Stimulated activated CD8-positive, alpha-beta memory T cell treated with anti-CD3 and anti-CD28 coated beads, Interleukin-12 subunit alpha, Interleukin-12 subunit beta, amount 100 ng/mL, for 1 hour (primary cell): Measurements from ENCODE around the gene RHBG.

Experiments
- DNase-seq: peaks from one replicate; pipeline ENCODE4 v3.0.0-alpha.2; 2020; ENCODE audit warnings: low read depth

Gene RHBG

GRCh38 chr1:156407344-156407743 is 38.3 kb downstream of the RHBG start:
- DNase-seq, result no peak

DNA sequence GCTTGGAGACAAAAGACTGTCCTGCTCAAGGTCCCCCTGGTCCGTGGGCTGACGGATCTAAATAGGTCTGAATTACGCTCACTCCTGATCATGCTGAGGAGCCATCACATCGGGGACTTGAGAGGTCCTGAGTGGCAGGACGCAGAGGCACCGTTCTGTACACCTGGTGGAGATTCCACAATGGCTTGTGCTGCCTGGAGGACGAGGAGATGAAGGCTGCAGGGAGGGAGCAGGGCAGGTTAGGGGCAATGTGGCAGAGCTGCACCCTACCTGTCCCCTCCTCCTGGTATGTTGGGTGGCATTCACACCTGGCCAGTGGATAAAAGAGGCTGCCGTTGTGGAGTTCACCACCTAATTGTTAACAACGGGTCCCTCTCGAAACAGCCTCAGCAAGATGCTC is 38.7 kb downstream of the RHBG start:
- no peak for DNase-seq

GRCh38 chr1:156409439-156409838 is 40.4 kb downstream of the RHBG start:
- no peak for DNase-seq

GRCh38 chr1:156410238-156410637 is 41.2 kb downstream of the RHBG start:
- no peak for DNase-seq

DNA sequence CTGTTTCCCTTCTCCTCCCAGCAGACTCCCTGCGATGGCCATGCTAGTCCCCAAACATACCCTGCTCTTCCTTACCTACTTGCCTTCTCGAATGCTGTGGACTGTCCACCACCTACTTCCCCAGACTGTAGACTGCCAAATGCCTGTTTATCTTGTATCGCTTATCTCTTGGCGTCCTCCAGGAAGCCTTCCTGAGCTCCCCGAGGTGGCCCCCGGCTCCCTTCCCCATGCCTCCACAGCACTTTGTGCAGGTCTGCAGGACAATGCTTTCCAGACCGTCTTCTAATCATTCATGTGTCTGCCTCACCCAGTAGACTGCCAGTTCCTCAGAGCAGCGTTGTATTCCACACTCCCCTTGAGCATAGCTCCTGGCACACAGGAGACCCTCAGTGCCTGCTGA is 41.7 kb downstream of the RHBG start:
- DNase-seq, result no peak

DNA sequence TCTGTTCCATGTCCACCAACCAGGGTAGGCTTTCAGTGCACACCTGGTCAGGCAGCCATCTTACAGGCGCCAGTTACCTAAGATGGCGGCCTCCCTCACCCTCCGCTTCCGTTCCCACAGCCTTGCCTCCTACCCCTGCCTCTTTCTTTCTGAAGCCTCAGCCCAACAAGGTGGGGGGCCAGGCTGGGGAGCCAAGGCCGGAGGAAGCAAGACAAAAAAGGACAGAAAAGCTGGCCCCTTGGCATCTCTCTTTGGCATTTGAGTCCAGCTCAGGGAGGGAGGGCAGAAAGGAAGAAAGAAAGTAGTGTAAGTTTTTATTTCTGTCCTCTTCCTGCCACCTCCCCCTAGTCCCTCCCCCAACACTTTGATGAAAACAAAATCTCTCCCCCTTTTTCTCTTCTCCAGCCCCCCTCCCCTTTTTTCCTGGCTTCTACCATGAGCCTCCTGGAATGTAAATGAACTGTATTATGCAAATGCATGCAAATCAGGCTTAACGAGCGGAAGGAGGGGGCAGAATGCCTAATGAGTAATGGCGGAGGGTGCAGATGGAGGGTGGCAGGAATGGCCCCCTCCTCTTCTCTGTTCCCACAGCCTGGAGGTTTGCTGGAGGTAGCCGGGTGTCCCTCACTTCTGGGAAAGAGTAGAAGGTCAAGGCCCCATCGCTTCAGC is 43.8 kb downstream of the RHBG start:
- no peak for DNase-seq

GRCh38 chr1:156413391-156414246 is 44.6 kb downstream of the RHBG start:
- no peak for DNase-seq

GRCh38 chr1:156414461-156415064 is 45.6 kb downstream of the RHBG start:
- DNase-seq, result no peak

DNA sequence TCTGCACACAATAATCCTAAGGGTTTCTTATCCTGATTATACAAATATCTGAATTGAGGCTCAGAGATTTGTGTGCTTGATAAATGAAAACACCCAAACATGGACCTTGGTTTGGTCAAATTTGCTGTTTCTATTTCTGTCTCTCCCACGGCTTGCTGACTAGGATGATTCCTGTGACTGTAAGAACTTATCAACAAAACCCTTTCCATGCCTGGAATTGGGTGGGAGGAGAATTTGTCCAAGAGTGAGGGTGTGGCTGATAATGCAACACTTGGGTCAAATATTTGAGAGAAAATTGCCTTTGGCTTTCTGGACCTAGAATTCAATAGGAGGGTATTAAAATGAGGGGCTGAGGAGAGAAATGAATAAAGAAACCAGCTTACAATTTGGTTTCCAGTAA is 48.0 kb downstream of the RHBG start:
- no peak for DNase-seq

DNA sequence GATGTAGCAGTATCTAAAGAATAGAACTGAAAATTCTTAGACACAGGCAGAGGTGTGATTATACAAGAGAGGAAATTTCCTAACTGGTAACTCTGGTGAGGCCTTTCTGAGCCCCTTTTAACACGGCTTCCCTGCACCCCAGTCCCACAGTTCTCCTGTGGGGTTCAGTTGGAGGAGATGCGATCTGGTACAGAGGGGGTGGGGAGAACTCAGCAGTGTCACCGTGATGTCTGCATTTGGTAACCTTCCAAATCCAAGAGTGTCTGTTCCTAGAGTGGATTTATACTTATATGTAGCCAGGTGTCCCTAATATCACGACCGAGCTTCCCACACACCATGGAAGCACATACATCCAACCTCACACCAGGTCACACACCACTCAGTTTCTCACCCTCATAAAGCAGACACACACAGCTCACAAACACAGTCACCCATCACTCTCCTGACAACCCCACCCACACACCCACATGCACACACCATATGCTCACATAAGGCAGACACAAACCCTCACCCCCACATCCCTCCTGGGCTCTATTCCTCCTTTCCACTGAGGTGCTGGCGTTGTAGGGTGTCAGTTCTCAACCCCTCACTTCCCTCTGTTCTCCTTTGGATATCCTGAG is 48.5 kb downstream of the RHBG start:
- DNase-seq, result no peak

DNA sequence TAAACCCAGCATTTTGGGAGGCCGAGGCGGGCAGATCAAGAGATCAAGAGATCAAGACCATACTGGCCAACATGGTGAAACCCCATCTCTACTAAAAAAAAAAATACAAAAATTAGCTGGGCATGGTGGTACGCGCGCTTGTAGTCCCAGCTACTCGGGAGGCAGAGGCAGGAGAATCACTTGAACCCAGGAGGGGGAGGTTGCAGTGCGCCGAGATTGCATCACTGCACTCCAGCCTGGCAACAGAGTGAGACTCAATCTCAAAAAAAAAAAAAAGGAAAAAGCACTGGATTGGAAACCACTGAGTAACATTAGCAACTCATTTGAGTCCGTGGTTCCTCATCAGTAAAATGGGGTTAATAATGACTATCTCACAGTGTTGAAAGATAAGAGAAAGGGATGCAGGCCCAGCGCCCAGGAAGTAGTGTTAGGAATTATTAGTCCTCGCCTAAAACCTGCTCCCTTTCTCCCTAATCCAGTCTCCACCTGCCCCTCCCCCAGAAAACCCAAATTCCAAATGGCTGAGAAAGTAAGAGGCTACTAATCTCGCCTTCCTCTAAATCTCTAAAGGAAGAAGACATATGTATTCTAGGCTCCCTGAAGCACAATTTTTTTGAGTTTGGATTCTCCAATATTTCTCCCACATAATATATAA is 49.5 kb downstream of the RHBG start:
- no peak for DNase-seq

DNA sequence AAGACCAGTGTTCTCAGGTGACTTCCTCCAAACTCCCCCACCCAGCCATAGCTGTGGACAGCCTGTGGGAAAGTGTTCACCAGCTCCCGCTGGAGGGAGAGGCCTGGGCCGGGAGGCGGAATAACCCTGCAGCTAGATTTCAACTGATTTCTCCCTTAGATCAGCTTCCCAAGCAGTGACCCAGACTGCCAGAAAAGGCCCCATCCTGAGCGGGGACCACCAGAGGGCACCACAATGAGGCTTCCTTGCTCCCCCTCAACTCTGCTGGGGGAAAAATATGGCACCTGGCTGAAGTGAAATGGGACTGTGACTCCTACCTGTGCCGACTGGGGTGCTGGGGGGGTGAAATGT is 50.8 kb downstream of the RHBG start:
- DNase-seq, result peak; percentile 11

DNA sequence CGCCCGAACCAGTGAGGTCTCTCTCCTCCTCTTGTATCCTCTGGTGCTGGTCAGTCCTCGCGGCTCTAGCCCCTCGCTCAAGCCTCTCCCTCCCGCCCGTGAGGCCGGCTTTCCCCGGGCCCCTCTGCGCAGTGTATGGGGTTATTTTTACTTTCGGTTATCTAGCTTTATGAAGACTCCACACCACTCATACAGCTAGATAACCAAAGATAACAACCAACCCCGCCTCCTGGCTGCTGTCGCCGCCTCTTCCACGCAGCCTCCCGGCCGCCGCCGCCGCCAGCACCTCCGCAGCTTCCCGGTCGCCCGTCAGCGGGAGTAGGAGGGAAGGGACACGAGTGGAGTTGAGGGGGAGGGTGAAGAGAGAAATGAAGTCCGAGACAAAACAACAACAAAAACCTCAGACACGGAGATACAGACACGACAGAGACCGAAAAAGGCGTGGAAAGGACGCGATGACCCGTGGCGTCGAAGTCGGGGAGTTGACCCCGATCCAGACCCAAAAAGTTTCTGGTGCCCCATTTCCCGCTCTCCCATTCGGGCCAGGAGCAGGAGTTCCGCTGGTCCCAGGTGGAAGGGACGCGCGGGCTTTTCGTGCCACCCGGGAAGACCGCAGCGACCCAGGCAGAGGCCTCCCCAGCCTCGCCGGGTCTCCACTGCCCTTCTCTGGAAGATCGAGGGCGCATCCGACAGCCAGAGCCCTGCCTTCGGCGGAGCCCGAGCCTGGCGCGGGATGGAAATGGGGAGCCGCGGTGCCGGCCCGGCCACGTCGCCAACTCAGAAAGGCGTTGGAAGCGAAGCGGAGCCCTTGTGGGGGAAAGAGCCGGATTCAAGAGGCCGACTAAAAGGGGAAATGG is 51.4 kb downstream of the RHBG start:
- peak; percentile 12 for DNase-seq

DNA sequence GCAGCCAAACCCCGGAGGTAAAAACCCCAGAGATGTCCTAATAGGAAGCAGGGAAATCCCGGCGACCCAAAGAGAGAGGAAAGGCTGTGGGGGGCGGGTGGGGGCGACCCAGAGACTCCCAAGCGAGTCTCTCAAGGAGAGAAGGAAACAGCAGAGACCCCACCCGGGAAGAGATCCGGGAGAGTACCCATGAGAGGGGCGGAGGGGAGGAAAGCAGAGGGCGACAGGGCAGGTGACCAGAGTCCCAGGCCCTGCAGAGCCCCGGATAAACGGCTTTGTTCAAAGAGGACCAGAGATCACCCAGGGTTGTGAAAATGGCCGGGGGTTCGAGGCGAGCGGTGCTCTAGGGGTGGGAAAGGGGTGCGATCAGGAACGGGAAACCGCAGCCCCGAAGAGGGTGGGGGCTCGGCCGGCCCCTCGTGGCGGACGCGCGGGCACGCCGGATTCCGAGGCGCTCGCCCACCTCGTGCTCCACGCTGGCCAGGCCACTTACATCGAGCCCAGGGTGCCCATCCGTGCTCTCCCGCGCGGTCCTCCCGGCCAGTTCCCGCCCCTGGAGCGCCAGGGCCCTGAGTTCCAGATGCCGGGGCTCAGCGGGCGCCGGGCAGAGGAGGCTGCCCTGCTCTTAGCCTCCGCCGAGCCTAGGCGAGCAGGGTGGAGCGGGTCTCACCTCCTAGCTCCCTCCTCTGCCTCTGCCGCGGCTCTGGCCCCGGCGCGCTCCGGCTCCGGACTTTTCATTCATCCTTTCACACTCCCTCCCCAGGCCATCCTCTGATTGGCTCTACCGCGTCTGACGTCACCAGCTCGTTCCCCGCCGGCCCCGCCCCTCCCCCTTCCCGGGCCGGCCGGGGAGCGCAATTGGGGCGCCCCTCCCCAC is 52.3 kb downstream of the RHBG start:
- peak; percentile 47 for DNase-seq

GRCh38 chr1:156421939-156422601 is 53.1 kb downstream of the RHBG start:
- DNase-seq, result no peak

DNA sequence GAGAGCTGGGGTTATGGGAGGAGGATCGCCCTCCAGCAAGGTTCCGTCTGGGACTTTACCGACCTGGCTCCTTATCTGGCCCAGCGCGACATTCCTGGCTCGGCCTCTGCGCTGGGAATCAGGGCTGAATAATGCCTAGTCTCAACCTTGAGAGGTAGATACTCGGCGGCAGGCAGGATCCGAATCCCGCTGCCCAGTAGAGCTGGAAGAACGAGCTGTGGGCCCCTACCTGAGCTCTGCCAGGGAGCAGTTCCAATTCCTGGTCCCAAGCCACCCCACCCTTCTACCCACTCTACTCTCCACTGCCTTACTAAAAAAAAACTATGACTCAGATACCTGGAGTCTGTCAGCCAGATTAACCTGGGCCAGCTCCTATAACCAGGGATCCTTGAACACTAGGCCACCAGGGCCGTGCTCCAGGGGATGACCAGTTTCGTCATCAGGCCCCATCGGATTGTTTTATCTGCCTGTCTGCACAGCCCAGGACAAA is 53.6 kb downstream of the RHBG start:
- no peak for DNase-seq

DNA sequence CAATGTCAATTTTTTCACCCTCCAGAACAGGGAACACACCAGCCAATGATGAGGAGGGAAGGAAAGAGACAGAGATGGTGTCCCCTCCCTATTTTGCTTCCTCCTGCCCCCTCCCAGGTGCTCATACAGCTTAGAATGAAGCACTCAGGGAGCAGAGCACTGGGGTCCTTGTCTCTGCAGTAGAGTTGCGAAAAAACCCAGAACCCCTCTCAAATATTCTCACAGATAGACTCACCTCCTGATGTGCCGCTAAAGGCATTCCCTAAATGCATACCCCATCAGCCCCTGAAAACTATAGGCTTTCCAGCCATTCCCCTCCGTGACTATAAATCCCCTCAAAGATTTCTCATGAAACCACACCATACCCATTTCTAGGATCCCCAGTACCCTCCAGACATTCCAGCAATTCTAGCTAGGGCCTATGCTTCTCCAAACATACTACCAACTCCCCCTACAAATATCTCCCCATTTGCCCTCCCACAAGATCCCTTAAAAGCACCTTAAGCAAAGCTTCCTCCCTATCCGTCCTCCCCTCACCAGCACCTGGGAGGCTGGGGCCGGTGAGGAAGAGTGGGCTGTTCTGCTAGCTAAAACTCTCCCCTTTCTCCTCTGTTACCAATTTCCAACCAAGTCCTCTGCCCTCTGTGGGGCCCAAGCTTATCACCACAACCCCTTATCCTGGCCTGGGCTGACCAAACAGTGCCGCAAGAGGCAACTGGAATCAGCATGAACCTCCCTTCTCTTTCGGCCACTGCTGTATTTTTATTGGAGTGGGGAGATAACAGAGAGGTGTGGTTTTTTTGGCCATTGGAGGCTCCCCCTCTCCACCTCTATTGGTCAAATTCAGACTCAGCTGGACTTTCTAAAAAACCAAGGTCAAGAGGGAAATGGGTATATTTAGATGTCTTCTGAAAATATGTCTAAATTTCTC is 54.7 kb downstream of the RHBG start:
- no peak for DNase-seq

DNA sequence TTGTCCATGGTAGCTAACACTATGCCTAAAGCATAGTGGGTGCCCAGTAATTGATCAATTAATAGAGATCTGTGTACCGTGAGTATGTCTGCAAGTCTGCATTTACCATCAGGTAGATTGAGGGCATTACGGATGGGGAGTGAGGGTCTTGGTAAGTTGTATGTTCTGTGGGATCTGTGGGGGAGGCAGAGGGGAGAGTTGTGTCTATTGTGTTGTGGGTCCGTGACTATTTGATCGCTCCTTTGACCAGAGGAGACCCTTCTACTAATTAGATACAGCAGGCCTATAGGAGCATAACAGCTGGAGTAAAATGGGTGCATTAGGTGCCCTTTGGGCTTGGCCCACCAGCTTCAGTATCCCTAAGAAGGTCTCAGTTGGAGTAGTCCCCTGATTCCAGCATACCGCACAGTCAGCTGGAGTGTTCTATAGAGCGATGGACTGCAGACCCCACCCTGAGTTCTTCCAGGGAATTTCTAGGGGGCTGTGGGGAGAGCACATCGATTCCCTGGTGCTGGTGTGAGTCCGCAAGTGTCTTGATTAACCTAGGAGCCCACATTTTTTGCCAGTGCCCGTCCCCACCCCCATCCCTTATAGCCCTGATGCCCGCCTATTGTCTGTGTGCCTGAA is 55.9 kb downstream of the RHBG start:
- no peak for DNase-seq
